H1 (cell line): ENCODE data around the gene VPS41. TPM values are rescaled to one million over a fixed set of nuclear protein-coding genes. Genes with fewer than 3 reads are reported as not detected.

Source experiments
- CTCF ChIA-PET: fragments of 300-600 bp; sonication (Branson Sonifier 250); formaldehyde crosslinking; loops from one replicate; lab custom pipeline; 2021; ENCODE audit not compliant: partially characterized antibody; lab: Charles Lee
- POLR2A ChIA-PET: fragments of 300-600 bp; sonication (Branson Sonifier 250); formaldehyde crosslinking; loops from one replicate; lab custom pipeline; 2021; ENCODE audit warnings: inconsistent platforms; ENCODE audit not compliant: partially characterized antibody; lab: Charles Lee
- DNase-seq, 2 experiments: peaks; one replicate each; pipeline versions ENCODE4 v3.0.0 to v3.0.0-alpha.2; 2010 to 2022; ENCODE audit warnings: low spot score in 2 of 2, low read depth in 1 of 2, mixed read lengths in 1 of 2
- FAIRE-seq: peaks from 2 replicates; lab custom pipeline; 2011; peaks lifted over from hg19 to GRCh38; lab: Jason Lieb, UNC
- H2AFZ ChIP-seq: 2 replicates; pipeline ENCODE4 v1.8.1; 2012; ENCODE audit warnings: low read length, inconsistent platforms
- H2AK5ac ChIP-seq: 2 replicates; pipeline ENCODE4 v1.6.1; 2013; ENCODE audit warnings: low read depth, low read length
- H2BK120ac ChIP-seq: replicated peaks from 2 replicates; pipeline ENCODE3; 2013; ENCODE audit warnings: low read depth, low read length, inconsistent platforms
- H2BK12ac ChIP-seq: 2 replicates; pipeline ENCODE4 v1.6.1; 2013; ENCODE audit warnings: low read depth, low read length
- H2BK15ac ChIP-seq: 2 replicates; pipeline ENCODE4 v1.6.1; 2013; ENCODE audit warnings: low read length
- H2BK20ac ChIP-seq: 2 replicates; pipeline ENCODE4 v1.6.1; 2013; ENCODE audit warnings: low read length
- H2BK5ac ChIP-seq: 2 replicates; pipeline ENCODE4 v1.6.1; 2013; ENCODE audit warnings: low read depth, low read length
- H3K14ac ChIP-seq: 2 replicates; pipeline ENCODE4 v1.6.1; 2013; ENCODE audit warnings: inconsistent platforms; ENCODE audit not compliant: insufficient read length
- H3K18ac ChIP-seq: 2 replicates; pipeline ENCODE4 v1.6.1; 2013; ENCODE audit warnings: low read length; ENCODE audit errors: extremely low read depth
- H3K23ac ChIP-seq: 2 replicates; pipeline ENCODE4 v1.6.1; 2013; ENCODE audit warnings: inconsistent platforms; ENCODE audit not compliant: insufficient read length
- H3K23me2 ChIP-seq: 2 replicates; pipeline ENCODE4 v1.6.1; 2013; ENCODE audit warnings: low read depth, low read length
- H3K27ac ChIP-seq: 2 replicates; pipeline ENCODE4 v1.6.1; 2011; ENCODE audit warnings: low read depth, low read length, inconsistent platforms
- H3K27me3 ChIP-seq, 4 experiments: replicated peaks in 1 of 4; 1 replicate in 1 of 4; 2 replicates in 3 of 4; pipeline versions ENCODE4 v1.6.1 to v1.8.1; 2011 to 2013; ENCODE audit warnings: low read length in 3 of 4, mild to moderate bottlenecking in 3 of 4, inconsistent platforms in 2 of 4, mixed read lengths in 2 of 4, moderate library complexity in 1 of 4; ENCODE audit not compliant: control insufficient read depth in 3 of 4, insufficient read depth in 3 of 4; ENCODE audit errors: extremely low read depth in 1 of 4
- H3K36me3 ChIP-seq, 4 experiments: 2 replicates each; pipeline versions ENCODE4 v1.6.1 to v1.8.1; 2011 to 2013; ENCODE audit warnings: mild to moderate bottlenecking in 4 of 4, low read length in 3 of 4, moderate library complexity in 2 of 4, control low read depth in 1 of 4, inconsistent platforms in 1 of 4; ENCODE audit not compliant: insufficient read depth in 4 of 4, control insufficient read depth in 2 of 4
- H3K4ac ChIP-seq: replicated peaks from 2 replicates; pipeline ENCODE3; 2013; ENCODE audit warnings: low read length, low read depth, mixed read lengths, inconsistent platforms; ENCODE audit not compliant: insufficient read length
- H3K4me1 ChIP-seq, 4 experiments: replicated peaks in 1 of 4; 1 replicate in 1 of 4; 2 replicates in 3 of 4; pipeline versions ENCODE4 v1.6.1 to v1.8.1; 2011 to 2013; ENCODE audit warnings: low read length in 3 of 4, inconsistent platforms in 2 of 4, mixed read lengths in 1 of 4; ENCODE audit not compliant: insufficient read depth in 4 of 4, control insufficient read depth in 3 of 4
- H3K4me2 ChIP-seq, 2 experiments: 2 replicates each; pipeline versions ENCODE4 v1.6.1 to v1.8.1; 2011 to 2013; ENCODE audit warnings: low read depth in 2 of 2, low read length in 2 of 2, control low read depth in 1 of 2, inconsistent platforms in 1 of 2, mild to moderate bottlenecking in 1 of 2; ENCODE audit not compliant: insufficient read depth in 1 of 2
- H3K4me3 ChIP-seq, 4 experiments: fragments of 200-600, 300-600 bp in 1 of 4; sonication (generic), shearing (Covaris generic), sonication (Bioruptor Twin) in 1 of 4; 2 replicates each; pipeline versions ENCODE4 v1.5.1 to v1.8.1; 2011 to 2016; ENCODE audit warnings: low read length in 4 of 4, low read depth in 3 of 4, control low read depth in 2 of 4, inconsistent platforms in 2 of 4, mild to moderate bottlenecking in 2 of 4, mixed read lengths in 1 of 4, moderate library complexity in 1 of 4; ENCODE audit not compliant: insufficient read depth in 2 of 4; ENCODE audit errors: extremely low read depth in 1 of 4
- H3K56ac ChIP-seq: replicated peaks from 2 replicates; pipeline ENCODE3; 2013; ENCODE audit warnings: low read depth, mild to moderate bottlenecking, mixed read lengths, low read length, inconsistent platforms; ENCODE audit not compliant: insufficient read length
- H3K79me1 ChIP-seq: 2 replicates; pipeline ENCODE4 v1.6.1; 2013; ENCODE audit warnings: low read depth, low read length, control low read depth
- H3K79me2 ChIP-seq, 2 experiments: 2 replicates each; pipeline versions ENCODE4 v1.6.1 to v1.8.1; 2012 to 2013; ENCODE audit warnings: low read length in 2 of 2, mild to moderate bottlenecking in 2 of 2, inconsistent platforms in 1 of 2; ENCODE audit not compliant: insufficient read depth in 2 of 2, control insufficient read depth in 1 of 2
- H3K9ac ChIP-seq, 4 experiments: replicated peaks in 1 of 4; 1 replicate in 1 of 4; 2 replicates in 3 of 4; pipeline versions ENCODE4 v1.6.1 to v1.8.1; 2011 to 2013; ENCODE audit warnings: low read depth in 3 of 4, low read length in 3 of 4, control low read depth in 2 of 4, mild to moderate bottlenecking in 2 of 4, moderate library complexity in 2 of 4, inconsistent platforms in 1 of 4; ENCODE audit errors: extremely low read depth in 1 of 4
- H3K9me3 ChIP-seq, 2 experiments: 2 replicates each; pipeline versions ENCODE4 v1.6.1 to v1.8.1; 2012 to 2013; ENCODE audit warnings: mild to moderate bottlenecking in 2 of 2, moderate library complexity in 2 of 2, control low read depth in 1 of 2, inconsistent platforms in 1 of 2, low read depth in 1 of 2, low read length in 1 of 2, mixed read lengths in 1 of 2; ENCODE audit not compliant: insufficient read depth in 2 of 2
- H4K20me1 ChIP-seq, 2 experiments: replicated peaks in 1 of 2; 2 replicates each; pipeline versions ENCODE3 to v1.8.1; 2011 to 2013; ENCODE audit warnings: inconsistent platforms in 2 of 2, low read length in 2 of 2, mild to moderate bottlenecking in 1 of 2; ENCODE audit not compliant: insufficient read depth in 2 of 2, control insufficient read depth in 1 of 2
- H4K5ac ChIP-seq: 2 replicates; pipeline ENCODE4 v1.6.1; 2013; ENCODE audit warnings: low read length, low read depth, mixed read lengths, inconsistent platforms; ENCODE audit not compliant: insufficient read length
- H4K8ac ChIP-seq: 2 replicates; pipeline ENCODE4 v1.8.0; 2013; ENCODE audit warnings: mild to moderate bottlenecking, moderate library complexity, low read length, inconsistent platforms; ENCODE audit not compliant: insufficient read depth; ENCODE audit errors: extremely low read depth
- H4K91ac ChIP-seq: replicated peaks from 2 replicates; pipeline ENCODE3; 2013; ENCODE audit warnings: low read length, mixed read lengths, inconsistent platforms; ENCODE audit not compliant: insufficient read length
- BCL11A ChIP-seq, 2 experiments: IDR thresholded peaks; one replicate each; pipeline ENCODE4 v1.6.1; 2011; ENCODE audit warnings: low read depth in 2 of 2, low read length in 2 of 2, mild to moderate bottlenecking in 2 of 2
- CEBPB ChIP-seq: IDR thresholded peaks from 2 replicates; pipeline ENCODE4 v1.6.1; 2012; ENCODE audit warnings: low read depth, low read length
- CTBP2 ChIP-seq: IDR thresholded peaks from 2 replicates; pipeline ENCODE4 v1.7.0; 2011; ENCODE audit warnings: borderline replicate concordance, mild to moderate bottlenecking, moderate library complexity, mixed read lengths, low read length; ENCODE audit not compliant: insufficient read depth, insufficient read length
- HDAC2 ChIP-seq, 2 experiments: fragments of 300-600 bp in 1 of 2; sonication (generic) in 1 of 2; IDR thresholded peaks; 2 replicates each; pipeline ENCODE4 v1.6.1; 2011 to 2012; ENCODE audit warnings: low read depth in 2 of 2, low read length in 2 of 2, mild to moderate bottlenecking in 2 of 2, moderate library complexity in 2 of 2, borderline replicate concordance in 1 of 2, inconsistent platforms in 1 of 2
- MAFK ChIP-seq: IDR thresholded peaks from 2 replicates; pipeline ENCODE4 v1.6.1; 2012; ENCODE audit warnings: low read depth, mild to moderate bottlenecking, improper control_type of control experiment, low read length
- NANOG ChIP-seq: IDR thresholded peaks from 2 replicates; pipeline ENCODE4 v1.6.1; 2011; ENCODE audit warnings: low read length, low read depth, mild to moderate bottlenecking, inconsistent platforms; ENCODE audit not compliant: insufficient read depth, poor library complexity, severe bottlenecking
- POLR2A ChIP-seq, 2 experiments: IDR thresholded peaks; 1 replicate in 1 of 2; 2 replicates in 1 of 2; pipeline ENCODE4 v1.6.1; 2011; ENCODE audit warnings: low read depth in 2 of 2, low read length in 2 of 2, mild to moderate bottlenecking in 2 of 2; ENCODE audit errors: control extremely low read depth in 1 of 2
- RAD21 ChIP-seq, 2 experiments: IDR thresholded peaks in 1 of 2; conservative IDR thresholded peaks in 1 of 2; 2 replicates each; pipeline ENCODE4 v1.6.1; 2011; ENCODE audit warnings: low read depth in 2 of 2, low read length in 2 of 2, improper control_type of control experiment in 1 of 2, inconsistent platforms in 1 of 2, mild to moderate bottlenecking in 1 of 2, moderate library complexity in 1 of 2
- SP1 ChIP-seq: IDR thresholded peaks from 2 replicates; pipeline ENCODE4 v1.6.1; 2011; ENCODE audit warnings: low read depth, low read length
- WGBS, 2 experiments: shearing (Covaris generic) in 1 of 2; methylation state at CpG; one replicate each; pipeline versions ENCODE4 v1.1.6 to v1.1.7; 2013 to 2015; ENCODE audit warnings: low lambda C conversion rate in 2 of 2, mixed read lengths in 2 of 2, inconsistent platforms in 1 of 2, low coverage in 1 of 2, missing lambda C conversion rate in 1 of 2; ENCODE audit not compliant: insufficient replicate concordance in 2 of 2, insufficient coverage in 1 of 2, insufficient read length in 1 of 2; ENCODE audit errors: extremely low coverage in 1 of 2, missing lambda C conversion rate in 1 of 2; 5-methylcytosine and 5-hydroxymethylcytosine counted together
- polyA plus RNA-seq, 7 experiments: library from polyadenylated mRNA; depleted of rRNA in 3 of 7; stranded (reverse) in 5 of 7; unstranded in 2 of 7; fragments of >200 nt in 5 of 7; fragments of 200-250 nt in 2 of 7; gene quantifications; 1 replicate in 5 of 7; 2 replicates in 1 of 7; 4 replicates in 1 of 7; pipeline versions ENCODE4 v1.2.1 to v1.2.3, GENCODE V29; 2011 to 2013; ENCODE audit warnings: missing spikeins in 2 of 7, mixed read lengths in 2 of 7
- total RNA-seq: library from RNA; stranded (reverse); fragmentation: NEBNext Ultra II Directional; extraction: Animal tissue kit (Norgen Biotek cat#: 25700); gene quantifications from 2 replicates; pipeline ENCODE4 v1.2.1, GENCODE V29; 2021
- TF ChIP-seq, protein P1 (sequence below): IDR thresholded peaks from 2 replicates; pipeline ENCODE4 v1.6.1; 2011; ENCODE audit warnings: low read depth, mild to moderate bottlenecking, low read length; ENCODE audit not compliant: insufficient read depth

The VPS41 gene
- total and polyA plus RNA-seq, 2 of the 8 experiments (the other 6 are each of a cell fraction or from before 2014, with no cell fraction given), result 10.7 to 63.3 TPM

GRCh38 chr7:38955892-38956291 is 46.9 kb upstream of the VPS41 start:
- no peaks in the 10 kb centered on the region for H4K20me1 ChIP-seq
- H3K18ac ChIP-seq, result no peak overlapping the region
- no peak overlapping the region for H3K4me2 ChIP-seq
- H2AK5ac ChIP-seq, result no peak overlapping the region
- no peak overlapping the region for H2AFZ ChIP-seq
- H2BK12ac ChIP-seq, result no peak overlapping the region
- no peak overlapping the region for H3K4me3 ChIP-seq
- ChIA-PET CTCF (no interaction called here), POLR2A (no interaction called here)
- no peak overlapping the region for H3K9ac ChIP-seq
- no peak overlapping the region for H3K27ac ChIP-seq
- H3K23me2 ChIP-seq, result no peaks in the 10 kb centered on the region
- no peak overlapping the region for H2BK120ac ChIP-seq
- no peak for TF ChIP-seq MAFK
- TF ChIP-seq CEBPB, result no peak
- TF ChIP-seq BCL11A (IDR thresholded peaks at IDR 0.05; ENCODE audit: low read depth in 2 of 2, low read length in 2 of 2), result no peak
- TF ChIP-seq POLR2A (IDR thresholded peaks at IDR 0.05; ENCODE audit: control extremely low read depth in 1 of 2, low read depth in 2 of 2, low read length in 2 of 2), result no peak
- no peak for TF ChIP-seq HDAC2 (IDR thresholded peaks at IDR 0.05; ENCODE audit: borderline replicate concordance in 1 of 2, low read depth in 2 of 2, low read length in 2 of 2)
- no peak for TF ChIP-seq NANOG
- no peak for TF ChIP-seq RAD21 (IDR thresholded peaks at IDR 0.05 in 1 of 2, conservative IDR thresholded peaks at IDR 0.05 in 1 of 2; ENCODE audit: low read depth in 2 of 2, low read length in 2 of 2)
- no peak for TF ChIP-seq CTBP2
- TF ChIP-seq SP1, result no peak
- TF ChIP-seq, protein P1, sequence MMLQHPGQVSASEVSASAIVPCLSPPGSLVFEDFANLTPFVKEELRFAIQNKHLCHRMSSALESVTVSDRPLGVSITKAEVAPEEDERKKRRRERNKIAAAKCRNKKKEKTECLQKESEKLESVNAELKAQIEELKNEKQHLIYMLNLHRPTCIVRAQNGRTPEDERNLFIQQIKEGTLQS, result no peak
- no peak overlapping the region for H4K91ac ChIP-seq
- H3K4ac ChIP-seq, result no peak overlapping the region
- DNase-seq, result no peak
- H3K79me1 ChIP-seq, result no peaks in the 10 kb centered on the region
- H3K79me2 ChIP-seq, result no peaks in the 10 kb centered on the region
- H3K56ac ChIP-seq, result no peak overlapping the region
- no peaks in the 10 kb centered on the region; a peak in 1 of 4 replicates for H3K9me3 ChIP-seq
- H3K36me3 ChIP-seq, result no peaks in the 10 kb centered on the region
- H3K14ac ChIP-seq, result no peak overlapping the region
- no peak for FAIRE-seq
- H2BK15ac ChIP-seq, result no peak overlapping the region
- H3K4me1 ChIP-seq, result no peaks in the 10 kb centered on the region
- no peak overlapping the region for H4K8ac ChIP-seq
- H4K5ac ChIP-seq, result no peak overlapping the region
- no peak overlapping the region for H3K23ac ChIP-seq
- H2BK5ac ChIP-seq, result no peak overlapping the region
- H2BK20ac ChIP-seq, result no peak overlapping the region
- WGBS, 2 experiments, result 83% methylated on average over 5 of the region's 5 CpGs; no CpG with 5 or more reads in 1 of the 2 experiments
- no peaks in the 10 kb centered on the region for H3K27me3 ChIP-seq
